Measurements from ENCODE around the gene UCHL5. TPM values are rescaled to one million over a fixed set of nuclear protein-coding genes. Genes with fewer than 3 reads are reported as not detected.

UCHL5 gene
- total RNA-seq, 1 experiment from 2014 or later = 42.1 TPM

- Histone ChIP-seq H4K8ac (replicated peaks; ENCODE audit: insufficient read length, low read depth, low read length) (no peak overlapping the region), H4K20me1 (ENCODE audit: control insufficient read depth, insufficient read depth, insufficient read length) (no peaks in the 10 kb centered on the region), H3K9ac (ENCODE audit: extremely low read depth, insufficient read length, low read length) (no peak overlapping the region), H3T11ph (ENCODE audit: low read length) (no peak overlapping the region), H3K4me2 (ENCODE audit: insufficient read depth, insufficient read length, low read length) (no peak overlapping the region), H2BK20ac (ENCODE audit: low read depth, low read length, poor library complexity, severe bottlenecking) (no peak overlapping the region), H2BK5ac (ENCODE audit: insufficient read length, low read length) (no peak overlapping the region), H3K23ac (ENCODE audit: insufficient read length, low read depth, low read length) (no peak overlapping the region), H3K4ac (ENCODE audit: low read depth, low read length) (no peak overlapping the region), H2BK12ac (ENCODE audit: insufficient read length, low read depth, low read length) (no peak overlapping the region), H3K4me1 (ENCODE audit: insufficient read depth, low read length) (no peaks in the 10 kb centered on the region), H3K27me3 (ENCODE audit: insufficient read depth, low read length) (no peaks in the 10 kb centered on the region), H2BK120ac (ENCODE audit: low read depth, low read length, poor library complexity, severe bottlenecking) (no peak overlapping the region), H3K56ac (ENCODE audit: insufficient read length, low read depth, low read length) (no peak overlapping the region), H4K91ac (ENCODE audit: insufficient read length, low read depth, low read length) (no peak overlapping the region), H2BK15ac (ENCODE audit: low read depth, low read length) (no peak overlapping the region), H3K18ac (ENCODE audit: insufficient read length, low read depth, low read length) (no peak overlapping the region), H2AFZ (ENCODE audit: low read length) (no peak overlapping the region), H3K79me2 (ENCODE audit: insufficient read depth, low read length) (no peaks in the 10 kb centered on the region), H4K5ac (ENCODE audit: insufficient read length, low read depth, low read length) (no peak overlapping the region), H3K14ac (ENCODE audit: insufficient read depth, low read length) (no peak overlapping the region), H3K27ac (ENCODE audit: insufficient read length, low read depth, low read length) (no peak overlapping the region), H3K79me1 (ENCODE audit: insufficient read depth, low read depth, low read length, poor library complexity, severe bottlenecking) (no peaks in the 10 kb centered on the region), H3K23me2 (ENCODE audit: insufficient read length, low read depth, low read length, poor library complexity, severe bottlenecking) (no peaks in the 10 kb centered on the region), H3K9me3 (ENCODE audit: control insufficient read depth, low read depth, low read length) (no peaks in the 10 kb centered on the region), H2AK5ac (ENCODE audit: insufficient read length, low read length) (no peak overlapping the region)
- no CpG with 5 or more reads among the region's 2 CpGs for WGBS (ENCODE audit: extremely low coverage, insufficient read length, low lambda C conversion rate)
- Mint-ChIP-seq H3K36me3 (ENCODE audit: insufficient read depth in 1 of 3, low read depth in 3 of 3) (peaks cover 0 to 8% (median 8%) of the 10 kb centered on the region in 3 experiments; a peak in 6 of 7 replicates), H3K27ac (no peak overlapping the region), H3K4me1 (peaks cover 23 to 24% of the 10 kb centered on the region in 2 experiments), H3K9me3 (peaks cover 9 to 11% of the 10 kb centered on the region in 2 experiments), H3K4me3 (no peak overlapping the region), H3K27me3 (ENCODE audit: low read depth) (no peaks in the 10 kb centered on the region)
- no peak for DNase-seq
- no peak for TF ChIP-seq CTCF (conservative IDR thresholded peaks at IDR 0.05)
Measured at GRCh38 chr1:192973988-192974387, 85.2 kb downstream of the UCHL5 start.

Measured in H9 (cell line).